ENCODE measurements around the gene TCTN2. TPM values are rescaled to one million over a fixed set of nuclear protein-coding genes. Genes with fewer than 3 reads are reported as not detected.

Gene TCTN2
- total and polyA plus RNA-seq, 9 of the 15 experiments (the other 6 are each of a cell fraction or from before 2014, with no cell fraction given) = 0.58 to 5.5 (median 3.6) TPM

- H3K27ac ChIP-seq (ENCODE audit: extremely low read depth, low read depth, low read length) = peak overlapping the region; percentile 80
- peaks cover 60% of the 10 kb centered on the region for H3K79me2 ChIP-seq (ENCODE audit: control insufficient read depth, insufficient read depth, low read length)
- peaks cover 29 to 31% of the 10 kb centered on the region in 2 experiments for H3K4me1 ChIP-seq (replicated peaks in 1 of 2; ENCODE audit: control insufficient read depth in 2 of 2, insufficient read depth in 2 of 2, low read length in 2 of 2)
- no peaks in the 10 kb centered on the region for H3K9me1 ChIP-seq (ENCODE audit: control insufficient read depth, insufficient read depth, low read length)
- peak; percentile 74 for FAIRE-seq
- H3K4me2 ChIP-seq (ENCODE audit: insufficient read depth, low read length) = peak overlapping the region; percentile 91
- no peaks in the 10 kb centered on the region for H3K27me3 ChIP-seq (ENCODE audit: control insufficient read depth in 2 of 2, insufficient read depth in 2 of 2, low read length in 2 of 2)
- WGBS (ENCODE audit: insufficient coverage, low coverage, missing lambda C conversion rate) = 0% methylated on average over 6 of the region's 6 CpGs
- TSS peak; percentile 61 for BruUV-seq (replicated peaks)
- CTCF ChIA-PET (ENCODE audit: low intra/inter-chr PET ratio) = no interaction called here
- in situ Hi-C loops (cut with MboI) = no loop called here
- H3K36me3 ChIP-seq (ENCODE audit: control insufficient read depth, insufficient read depth, low read length) = peaks cover 16% of the 10 kb centered on the region
- no peak overlapping the region for H2AFZ ChIP-seq (ENCODE audit: low read depth, low read length)
- H4K20me1 ChIP-seq (replicated peaks; ENCODE audit: control insufficient read depth, insufficient read depth, low read length) = peaks cover 4% of the 10 kb centered on the region; the same call in 1 of the 2 replicates
- no peaks in the 10 kb centered on the region for H3K9me3 ChIP-seq (replicated peaks; ENCODE audit: control insufficient read depth, insufficient read depth, low read depth, low read length)
- H3K9ac ChIP-seq (ENCODE audit: insufficient read depth in 1 of 2, low read depth in 2 of 2, low read length in 2 of 2) = peak overlapping the region; percentile 73 to 86; a peak in 3 of 4 replicates
- intact Hi-C loops (cut with micrococcal nuclease) = loop anchor here (5.0 to 10.0 kb wide), 2 partner anchors 81 to 329 kb away; partner anchors contain the start of genes EIF2B1, GTF2H3 and KMT5A
- ATAC-seq = peak; percentile 50
- H3K4me3 ChIP-seq = peak overlapping the region; percentile 95
- peak in 3 of 4 experiments; percentile 30 to 80 (median 65) for DNase-seq (ENCODE audit: extremely low read depth in 1 of 4, low spot score in 3 of 4)
- POLR2A ChIA-PET = interaction anchor here (0.7 to 1.6 kb wide), 4 partner anchors 9 to 111 kb away, joined by 3 to 6 read pairs (median 4); no protein-coding TSS in a partner anchor
- TF ChIP-seq RCOR1 (IDR thresholded peaks at IDR 0.05; ENCODE audit: borderline replicate concordance in 1 of 2, low read depth in 2 of 2, low read length in 2 of 2) = peak in 1 of 2 experiments; percentile 63; a peak in 1 of 4 replicates
- TF ChIP-seq KDM1A (IDR thresholded peaks at IDR 0.05) = no peak
- no peak for TF ChIP-seq HNRNPK (IDR thresholded peaks at IDR 0.05; ENCODE audit: low read depth, low read length, poor library complexity, severe bottlenecking)
- TF ChIP-seq ILF3 (IDR thresholded peaks at IDR 0.05; ENCODE audit: borderline replicate concordance) = no peak
- TF ChIP-seq ZNF277 (CRISPR knock-in tag; IDR thresholded peaks at IDR 0.05; ENCODE audit: borderline replicate concordance) = no peak
- TF ChIP-seq SMARCA5 (IDR thresholded peaks at IDR 0.05) = peak; percentile 55; the same call in 1 of the 2 replicates
- TF ChIP-seq, protein P1, sequence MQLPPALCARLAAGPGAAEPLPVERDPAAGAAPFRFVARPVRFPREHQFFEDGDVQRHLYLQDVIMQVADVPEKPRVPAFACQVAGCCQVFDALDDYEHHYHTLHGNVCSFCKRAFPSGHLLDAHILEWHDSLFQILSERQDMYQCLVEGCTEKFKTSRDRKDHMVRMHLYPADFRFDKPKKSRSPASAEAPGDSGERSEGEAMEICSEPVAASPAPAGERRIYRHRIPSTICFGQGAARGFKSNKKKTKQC (CRISPR knock-in tag; IDR thresholded peaks at IDR 0.05) = no peak
- TF ChIP-seq FOSL1 (tag; conservative IDR thresholded peaks at IDR 0.05) = 0 out of 2 replicates have a peak, but pooled peaks have one; percentile 16
- TF ChIP-seq, protein P2, sequence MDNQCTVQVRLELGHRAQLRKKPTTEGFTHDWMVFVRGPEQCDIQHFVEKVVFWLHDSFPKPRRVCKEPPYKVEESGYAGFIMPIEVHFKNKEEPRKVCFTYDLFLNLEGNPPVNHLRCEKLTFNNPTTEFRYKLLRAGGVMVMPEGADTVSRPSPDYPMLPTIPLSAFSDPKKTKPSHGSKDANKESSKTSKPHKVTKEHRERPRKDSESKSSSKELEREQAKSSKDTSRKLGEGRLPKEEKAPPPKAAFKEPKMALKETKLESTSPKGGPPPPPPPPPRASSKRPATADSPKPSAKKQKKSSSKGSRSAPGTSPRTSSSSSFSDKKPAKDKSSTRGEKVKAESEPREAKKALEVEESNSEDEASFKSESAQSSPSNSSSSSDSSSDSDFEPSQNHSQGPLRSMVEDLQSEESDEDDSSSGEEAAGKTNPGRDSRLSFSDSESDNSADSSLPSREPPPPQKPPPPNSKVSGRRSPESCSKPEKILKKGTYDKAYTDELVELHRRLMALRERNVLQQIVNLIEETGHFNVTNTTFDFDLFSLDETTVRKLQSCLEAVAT (IDR thresholded peaks at IDR 0.05) = 0 out of 4 replicates have a peak, but pooled peaks of 1 of the 2 experiments have one; percentile 9
- TF ChIP-seq GATA2 (CRISPR knock-in tag; IDR thresholded peaks at IDR 0.05) = 0 out of 2 replicates have a peak, but pooled peaks have one; percentile 29
- TF ChIP-seq ARNT (IDR thresholded peaks at IDR 0.05) = 0 out of 4 replicates have a peak, but pooled peaks of 1 of the 2 experiments have one; percentile 57
- peak in 1 of 2 experiments; percentile 55; a peak in 1 of 4 replicates for TF ChIP-seq SRF (CRISPR knock-in tag; IDR thresholded peaks at IDR 0.05)
- TF ChIP-seq NRF1 (conservative IDR thresholded peaks at IDR 0.05 in 1 of 2, IDR thresholded peaks at IDR 0.05 in 1 of 2) = peak; percentile 38 to 49; a peak in 3 of 4 replicates
- TF ChIP-seq NEUROD1 (IDR thresholded peaks at IDR 0.05; ENCODE audit: borderline replicate concordance, low read depth, low read length, partially characterized antibody) = peak; percentile 30
- TF ChIP-seq POLR2A (conservative IDR thresholded peaks at IDR 0.05) = 0 out of 2 replicates have a peak, but pooled peaks have one; percentile 26
- peak; percentile 49 for TF ChIP-seq TBP (optimal IDR thresholded peaks at IDR 0.05; ENCODE audit: low read depth, low read length)
- TF ChIP-seq ADNP (tag; IDR thresholded peaks at IDR 0.05) = no peak
- TF ChIP-seq SOX6 (IDR thresholded peaks at IDR 0.05) = peak; percentile 52; the same call in 1 of the 2 replicates
- TF ChIP-seq MTA3 (IDR thresholded peaks at IDR 0.05; ENCODE audit: borderline replicate concordance) = peak; percentile 77
Measured at GRCh38 chr12:123713398-123713797, 42.5 kb downstream of the TCTN2 start.

All from K562 (cell line).